GM23248 (cell line): Measurements from ENCODE around the gene JARID2.

Source experiments
- EZH2 ChIP-seq: fragments of 200-600 bp; sonication (generic); IDR thresholded peaks from 2 replicates; pipeline ENCODE4 v1.6.1; 2018; ENCODE audit warnings: antibody characterized with exemption, mild to moderate bottlenecking; ENCODE audit not compliant: insufficient read depth, poor library complexity, severe bottlenecking
- EZH2phosphoT487 ChIP-seq: fragments of 200-600 bp; sonication (generic); IDR thresholded peaks from 2 replicates; pipeline ENCODE4 v1.6.1; 2018; ENCODE audit warnings: antibody characterized with exemption, moderate library complexity, mild to moderate bottlenecking, low read depth; ENCODE audit not compliant: insufficient read depth

- TF ChIP-seq EZH2 = no peak
- no peak for TF ChIP-seq EZH2phosphoT487
These were observed 107.0 kb downstream of the JARID2 start for GRCh38 chr6:15352845-15353244.
